ENCODE measurements around the gene TMEM204.

Gene TMEM204

DNA sequence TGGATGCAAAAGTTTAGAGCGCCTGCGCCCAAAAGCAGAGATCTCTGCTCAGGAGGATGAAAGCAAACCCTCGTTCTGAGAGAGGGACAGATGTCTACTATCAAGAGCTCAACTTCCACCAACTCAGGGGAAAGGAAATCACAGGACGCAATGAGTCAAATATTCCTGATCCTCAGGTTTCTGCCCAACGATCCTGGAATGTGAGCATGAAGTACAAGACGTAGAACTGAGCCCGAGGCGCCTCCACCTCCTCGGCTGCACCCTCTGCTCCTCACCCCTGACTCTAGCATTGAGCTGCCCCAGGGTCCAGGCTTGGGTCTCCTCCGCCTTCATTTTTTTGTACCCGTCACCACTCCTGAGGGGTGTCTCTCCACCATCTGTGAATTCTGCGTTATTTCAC, 63.0 kb downstream of the TMEM204 start:
- DNase-seq, result no peak

DNA sequence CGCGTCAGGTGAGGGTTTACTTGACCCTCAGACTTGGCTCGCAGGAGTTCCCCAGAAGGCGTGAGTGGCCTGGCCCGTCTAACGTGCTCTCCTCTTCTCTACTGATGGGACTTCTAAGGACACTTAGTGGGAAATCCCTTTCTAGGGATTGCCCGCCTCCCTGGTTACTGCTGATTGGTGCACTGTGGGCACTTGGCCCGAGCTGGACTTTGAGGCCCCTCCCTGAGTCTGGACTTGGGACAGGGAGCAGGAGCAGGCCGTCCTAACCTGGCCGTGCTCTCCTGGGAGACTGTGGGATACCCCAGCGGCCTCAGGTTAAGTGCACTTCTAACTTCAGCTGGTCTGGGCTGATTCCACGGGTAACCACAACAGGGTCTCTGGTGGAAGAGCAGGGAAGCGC, 63.7 kb downstream of the TMEM204 start:
- no peak for DNase-seq

DNA sequence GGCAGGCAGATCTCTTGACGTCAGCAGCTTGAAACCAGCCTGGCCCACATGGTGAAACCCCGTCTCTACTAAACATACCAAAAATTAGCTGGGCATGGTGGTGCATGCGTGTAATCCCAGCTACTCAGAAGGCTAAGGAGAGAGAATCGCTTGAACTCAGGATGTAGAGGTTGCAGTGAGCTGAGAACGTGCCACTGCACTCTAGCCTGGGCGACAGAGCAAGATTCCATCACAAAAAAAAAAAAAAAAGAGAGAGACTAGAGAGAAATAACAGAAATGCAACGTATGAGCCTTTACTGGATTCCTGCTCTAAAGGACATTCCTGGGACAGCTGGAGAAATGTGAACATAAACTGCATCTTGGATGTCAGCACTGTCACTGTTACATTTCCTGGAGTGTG, 67.6 kb downstream of the TMEM204 start:
- DNase-seq, result no peak

DNA sequence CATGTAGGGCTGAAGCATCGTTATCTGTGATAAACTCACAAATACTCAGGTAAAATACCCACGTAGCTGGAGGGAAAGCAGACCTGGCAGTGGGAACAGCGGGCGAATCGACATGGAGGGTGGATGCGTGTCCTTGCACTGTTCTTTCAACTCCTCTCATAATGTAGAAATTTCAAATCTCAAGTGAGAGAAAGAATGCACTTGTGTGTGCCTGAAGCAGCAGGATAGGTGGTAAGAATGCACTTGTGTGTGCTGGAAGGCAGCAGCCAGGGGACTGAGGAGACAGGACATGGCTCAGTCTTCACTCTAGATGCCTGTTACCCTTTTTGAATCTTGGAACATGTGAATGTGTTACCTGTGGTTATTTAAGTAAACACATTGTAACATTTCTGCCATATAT, 68.0 kb downstream of the TMEM204 start:
- no peak for DNase-seq

DNA sequence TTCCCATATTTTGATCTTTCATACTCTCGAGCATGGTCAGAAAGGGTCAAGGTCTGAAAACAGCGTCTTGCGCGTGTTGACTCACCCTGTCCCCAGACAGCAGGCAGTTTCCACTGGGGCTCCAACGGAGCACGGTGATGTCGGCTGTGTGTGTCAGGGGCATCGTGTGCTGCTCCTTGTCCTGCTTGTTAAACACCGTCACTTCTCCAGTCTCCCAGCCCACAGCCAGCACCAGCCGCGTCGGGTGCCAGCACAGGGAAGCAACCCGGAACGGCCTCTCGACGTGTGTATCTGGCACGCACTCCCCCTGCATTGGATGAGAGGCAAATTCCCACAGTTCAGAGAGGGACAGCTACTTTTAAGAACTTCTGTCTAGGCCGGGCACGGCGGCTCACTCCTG, 68.8 kb downstream of the TMEM204 start:
- no peak for DNase-seq

All from T-helper 2 cell (primary cell).